NCI-H1092 (cell line): ENCODE measurements around the gene CLDN10.
"Not testable (repeated sequence)": the region's sequence is repeated elsewhere in the genome, so short reads cannot be mapped to it uniquely, and the experiment has no call there.

Source experiments
- DNase-seq: peaks from one replicate; lab custom pipeline; 2025; lab: John Stamatoyannopoulos, UW

The CLDN10 gene

DNA sequence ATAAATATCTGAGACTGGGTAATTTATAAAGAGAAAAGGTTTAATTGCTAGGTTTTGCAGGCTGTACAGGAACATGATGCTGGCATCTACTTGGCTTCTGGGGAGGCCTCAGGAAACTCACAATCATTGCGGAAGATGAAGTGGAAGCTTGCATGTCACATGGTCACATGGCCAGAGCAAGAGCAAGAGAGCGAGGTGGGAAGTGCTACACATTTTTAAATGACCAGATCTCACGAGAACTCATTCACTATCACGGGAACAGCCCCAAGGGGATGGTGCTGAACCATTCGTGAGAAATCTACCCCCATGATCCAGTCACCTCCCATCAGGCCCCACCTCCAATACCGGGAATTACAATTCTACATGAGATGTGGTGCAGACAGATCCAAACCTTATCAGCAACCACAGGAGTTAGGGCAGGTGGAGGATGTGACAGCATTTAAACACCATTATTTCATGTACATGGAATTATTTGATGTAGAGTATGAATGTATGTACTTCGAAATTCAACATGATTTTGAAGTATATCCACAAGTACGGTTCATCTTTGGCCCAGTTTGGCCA is 10.5 kb upstream of the CLDN10 start:
- DNase-seq: no peak

DNA sequence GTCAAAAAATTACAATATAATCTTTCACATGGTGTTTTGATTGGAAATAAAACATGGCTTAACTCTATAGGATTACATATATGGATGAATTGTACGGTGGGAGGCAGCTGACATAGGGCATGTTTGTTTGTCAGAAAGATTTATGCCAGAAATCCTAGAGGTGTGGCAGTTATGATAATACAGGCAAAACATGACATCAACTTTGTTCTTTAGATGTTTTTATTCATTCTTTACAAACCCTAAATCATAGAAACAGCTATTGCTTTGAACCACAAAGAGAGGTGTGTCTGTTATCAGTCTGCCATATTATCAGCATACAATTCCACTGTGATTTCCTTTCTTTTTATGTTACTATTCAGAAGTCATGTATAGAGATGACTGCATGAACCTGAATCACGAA is 8.2 kb upstream of the CLDN10 start:
- no peak for DNase-seq

DNA sequence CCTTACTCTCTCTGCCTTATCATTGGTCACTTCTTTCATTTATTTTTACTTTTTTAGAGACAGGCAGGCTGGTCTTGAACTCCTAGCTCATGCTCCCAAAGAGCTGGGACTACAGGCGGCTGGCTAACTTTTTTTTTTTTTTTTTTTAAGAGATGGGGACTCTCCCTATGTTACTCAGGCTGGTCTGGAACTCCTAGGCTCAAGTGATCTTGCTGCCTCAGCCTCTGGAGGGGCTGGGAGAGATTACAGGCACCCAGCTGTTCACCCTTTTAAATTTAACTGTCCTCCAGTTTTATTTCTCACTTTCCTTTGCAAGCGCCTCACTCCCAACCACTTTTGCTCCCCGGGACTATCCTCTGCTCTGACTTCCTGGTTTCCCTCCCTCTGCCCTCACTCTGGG is 5.6 kb upstream of the CLDN10 start:
- no peak for DNase-seq

DNA sequence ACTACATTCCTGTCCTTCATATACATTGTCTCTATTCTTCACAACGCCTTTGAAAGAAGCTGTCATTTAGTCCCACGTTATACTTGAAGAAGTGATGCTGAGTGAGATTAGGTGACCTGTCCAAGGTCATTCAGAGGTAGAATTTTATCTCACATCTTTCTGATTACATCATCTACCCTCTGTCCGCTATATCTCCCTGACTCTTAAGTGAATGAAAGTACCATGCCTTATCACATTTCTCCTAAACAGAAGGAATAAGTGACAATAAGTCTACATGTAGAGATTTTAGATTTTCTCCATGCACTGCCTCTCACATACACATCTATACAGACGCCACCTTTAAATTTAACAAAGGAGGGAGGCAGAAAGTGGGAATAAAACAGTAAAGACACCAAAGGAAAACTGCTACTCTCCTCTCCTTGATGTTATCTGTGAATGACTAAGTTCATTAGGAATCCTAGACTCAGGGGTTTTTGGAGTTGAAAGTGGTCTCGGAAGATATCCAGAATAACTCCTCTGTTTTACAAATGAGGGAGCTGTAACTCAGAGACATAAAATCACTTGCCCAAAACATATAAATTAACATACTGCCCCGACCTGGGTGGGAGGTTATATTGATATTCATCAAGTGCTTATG is 4.9 kb upstream of the CLDN10 start:
- DNase-seq: no peak

DNA sequence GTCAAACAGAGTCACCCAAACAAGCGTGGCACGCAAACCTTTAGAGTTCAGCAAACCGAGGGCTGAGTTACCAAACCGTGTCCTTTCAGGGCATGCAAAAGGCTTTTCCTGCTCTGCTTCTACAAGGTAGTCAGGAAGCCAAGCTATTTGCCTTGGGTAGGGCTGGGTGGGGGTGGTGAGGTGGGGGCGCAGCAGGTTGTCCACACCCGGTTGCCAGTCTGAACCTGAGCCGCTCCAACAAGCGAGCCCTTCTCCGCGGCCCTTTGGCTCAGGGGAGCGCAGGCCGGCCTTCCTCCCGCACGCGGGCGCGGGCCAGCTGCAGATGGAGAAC is 347 bp upstream of the CLDN10 start:
- DNase-seq: no peak

DNA sequence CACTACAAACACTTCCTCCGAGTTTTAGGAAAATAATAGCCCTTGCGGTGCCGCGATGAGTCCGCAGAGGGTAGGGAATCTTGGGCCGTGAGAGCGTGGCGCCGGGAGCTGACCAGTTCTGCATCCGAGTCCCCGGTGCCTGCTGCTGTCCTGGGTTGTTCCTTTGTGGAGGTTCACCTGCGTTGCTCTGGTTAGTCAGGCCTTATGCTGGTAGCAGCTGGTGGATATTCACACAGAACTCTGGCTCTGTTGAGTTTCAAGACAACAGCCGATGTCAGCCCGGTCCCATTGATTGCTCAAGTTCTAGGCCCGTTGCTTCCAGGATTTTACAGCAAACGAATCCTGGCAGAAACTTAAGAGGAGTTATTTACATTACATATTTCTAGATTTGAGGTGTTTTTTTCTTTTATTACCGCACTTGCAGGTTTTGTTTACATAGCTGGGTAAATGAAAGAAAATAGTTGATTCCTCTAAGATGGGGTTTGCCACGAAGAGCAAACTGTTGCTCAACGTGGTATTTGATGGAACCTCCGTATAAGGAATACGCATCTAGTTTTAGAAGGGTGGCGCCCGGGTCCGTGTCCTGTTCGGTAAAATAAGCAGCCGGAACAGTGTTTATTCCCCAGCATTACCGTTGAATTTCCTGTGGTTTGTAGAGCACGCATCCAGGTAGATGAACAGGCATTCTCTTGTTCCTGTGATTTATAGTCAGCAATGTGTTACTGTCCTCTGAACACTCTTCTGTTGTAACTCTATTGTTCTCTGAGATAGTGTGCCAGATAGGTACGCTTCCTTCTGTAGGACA is 1.3 kb downstream of the CLDN10 start:
- DNase-seq: no peak

DNA sequence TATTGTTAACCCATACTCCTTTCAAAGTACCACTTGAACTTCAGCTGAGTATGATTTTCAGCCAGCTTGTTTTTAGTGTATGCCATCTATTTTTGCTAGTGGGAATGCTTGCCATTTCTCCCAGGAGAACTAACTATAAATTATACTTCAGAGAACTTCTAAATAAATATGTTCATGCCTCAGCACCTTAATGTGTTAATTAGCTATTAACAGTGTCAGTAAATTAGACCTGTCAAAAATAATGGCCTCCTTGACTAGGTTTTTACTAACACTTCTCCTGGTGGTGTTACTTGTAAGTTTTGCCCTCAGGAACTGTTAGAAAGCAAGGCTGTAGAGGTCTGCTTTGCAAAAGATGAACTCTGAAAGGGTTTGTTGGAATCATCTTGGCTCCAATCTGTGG is 4.5 kb downstream of the CLDN10 start:
- DNase-seq: no peak

DNA sequence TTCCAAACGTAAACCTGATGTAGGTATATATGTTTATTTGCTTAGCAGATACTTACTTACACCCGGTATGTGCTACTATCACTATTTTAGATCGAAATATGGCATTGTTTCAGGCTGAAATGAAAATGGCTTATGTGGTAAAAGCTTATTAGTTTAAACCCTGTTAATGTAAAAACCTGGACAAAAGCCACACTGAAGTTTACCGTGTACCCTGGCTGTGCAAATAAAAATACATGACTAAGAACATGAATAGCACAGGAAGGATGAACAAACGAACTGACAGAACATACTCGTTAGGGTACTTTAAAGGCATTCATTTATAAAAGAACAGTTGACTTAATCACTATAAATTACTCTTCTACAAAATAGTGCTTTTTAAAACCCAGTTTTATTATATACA is 6.6 kb downstream of the CLDN10 start:
- DNase-seq: no peak

DNA sequence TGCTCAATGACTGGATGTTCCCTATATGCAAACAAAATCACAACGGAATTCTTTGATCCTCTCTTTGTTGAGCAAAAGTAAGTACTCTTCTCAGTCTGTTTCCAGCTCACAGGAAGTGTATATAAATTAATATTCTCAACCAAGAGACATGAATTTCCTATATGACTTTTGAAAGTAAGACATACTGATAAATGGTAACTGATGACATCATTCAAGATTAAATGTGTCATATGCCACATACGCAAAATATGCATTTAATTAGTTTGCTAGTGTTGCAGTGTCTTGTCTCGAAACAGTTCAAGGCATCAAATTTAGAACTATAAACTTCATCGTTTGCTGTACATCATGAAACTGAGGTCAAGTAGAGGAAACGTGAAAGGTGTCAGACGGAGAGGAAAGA is 7.9 kb downstream of the CLDN10 start:
- no peak for DNase-seq

DNA sequence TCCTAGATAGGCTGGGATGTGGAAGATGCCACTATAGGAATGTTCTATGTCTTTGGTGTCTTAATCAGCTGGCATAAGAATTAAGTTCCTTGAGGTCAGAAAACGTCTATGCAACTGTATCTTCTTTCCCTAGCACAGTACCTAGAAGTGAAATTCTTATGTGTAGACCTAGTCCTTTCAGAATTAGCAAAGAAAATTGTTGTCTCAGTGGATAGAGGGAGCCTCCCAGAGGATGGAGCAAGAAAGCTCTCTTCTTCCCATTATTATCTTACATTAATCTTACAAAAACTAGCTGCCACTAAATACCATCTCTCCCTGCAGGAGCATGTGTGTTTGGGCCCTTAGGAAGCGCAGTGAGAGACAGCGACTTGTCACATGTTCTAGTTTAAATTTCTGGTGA is 11.6 kb downstream of the CLDN10 start:
- no peak for DNase-seq

DNA sequence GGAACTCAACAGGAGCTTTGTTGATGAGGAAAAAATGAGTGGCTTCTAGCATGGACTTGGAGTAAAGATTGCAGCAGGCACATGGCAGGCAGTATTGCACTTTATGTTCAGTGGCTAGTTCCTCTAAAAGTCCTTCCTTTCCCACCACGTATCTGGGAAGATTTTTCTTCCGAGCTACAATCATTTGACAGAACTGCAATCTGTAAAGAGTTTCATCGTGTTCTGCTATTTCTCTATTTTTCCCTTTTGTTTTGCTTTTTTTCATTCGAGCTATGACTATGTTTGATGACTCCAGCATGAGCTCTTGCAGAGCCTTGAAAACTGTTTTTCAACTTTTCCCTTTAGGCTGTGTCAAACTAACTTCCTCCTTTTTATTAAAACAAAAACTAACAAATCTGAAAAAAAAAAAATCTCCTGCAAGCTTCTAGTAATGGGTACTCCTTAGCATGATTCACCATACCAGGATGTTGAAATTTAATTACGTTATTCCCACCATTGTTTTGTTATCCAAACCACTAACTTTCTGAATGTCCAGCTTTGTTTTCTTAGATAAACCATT is 12.3 kb downstream of the CLDN10 start:
- DNase-seq: no peak

DNA sequence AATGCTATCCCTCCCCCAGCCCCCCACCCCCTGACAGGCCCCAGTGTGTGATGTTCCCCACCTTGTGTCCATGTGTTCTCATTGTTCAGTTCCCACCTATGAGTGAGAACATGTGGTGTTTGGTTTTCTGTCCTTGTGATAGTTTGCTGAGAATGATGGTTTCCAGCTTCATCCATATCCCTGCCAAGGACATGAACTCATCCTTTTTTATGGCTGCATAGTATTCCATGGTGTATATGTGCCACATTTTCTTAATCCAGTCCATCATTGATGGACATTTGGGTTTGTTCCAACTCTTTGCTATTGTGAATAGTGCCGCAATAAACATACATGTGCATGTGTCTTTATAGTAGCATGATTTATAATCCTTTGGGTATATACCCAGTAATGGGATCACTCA is 13.2 kb downstream of the CLDN10 start:
- DNase-seq: not testable (repeated sequence)

DNA sequence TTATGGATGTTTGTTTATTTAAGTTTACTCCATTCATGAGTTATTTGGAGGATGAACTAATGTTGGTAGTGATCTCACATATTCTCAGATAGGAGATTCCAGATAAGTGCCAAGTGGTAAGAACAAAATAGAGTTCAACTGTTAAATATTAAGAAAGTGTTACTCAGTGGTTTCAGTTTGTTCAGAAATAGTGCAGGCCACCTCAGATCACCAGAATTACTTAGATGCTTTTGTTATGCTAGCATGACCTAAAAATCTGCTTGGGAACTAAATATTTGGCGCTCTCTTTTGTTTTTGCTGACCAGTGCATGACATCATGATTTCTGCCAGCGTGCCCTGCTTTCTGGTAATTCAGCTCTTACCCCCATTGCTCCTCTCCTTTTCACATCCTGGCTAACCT is 15.6 kb downstream of the CLDN10 start:
- no peak for DNase-seq

DNA sequence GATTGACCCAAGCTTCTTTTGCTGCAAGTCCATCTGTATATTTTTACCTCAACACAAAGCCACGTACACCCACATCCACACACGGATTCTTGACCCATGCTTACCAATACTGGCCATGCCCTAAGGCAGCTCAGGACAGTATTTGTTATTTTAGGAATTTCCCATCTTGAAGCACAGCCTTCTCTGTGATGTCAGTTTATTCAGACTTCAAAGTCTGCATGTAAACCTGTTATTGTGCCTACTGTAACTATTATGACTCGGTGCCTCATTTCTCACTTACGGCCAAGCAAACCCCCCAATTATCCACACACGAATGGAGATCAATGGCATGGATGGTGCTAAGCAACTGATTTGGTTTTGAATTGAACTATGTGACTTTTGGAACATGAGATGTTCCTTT is 17.5 kb downstream of the CLDN10 start:
- DNase-seq: no peak

DNA sequence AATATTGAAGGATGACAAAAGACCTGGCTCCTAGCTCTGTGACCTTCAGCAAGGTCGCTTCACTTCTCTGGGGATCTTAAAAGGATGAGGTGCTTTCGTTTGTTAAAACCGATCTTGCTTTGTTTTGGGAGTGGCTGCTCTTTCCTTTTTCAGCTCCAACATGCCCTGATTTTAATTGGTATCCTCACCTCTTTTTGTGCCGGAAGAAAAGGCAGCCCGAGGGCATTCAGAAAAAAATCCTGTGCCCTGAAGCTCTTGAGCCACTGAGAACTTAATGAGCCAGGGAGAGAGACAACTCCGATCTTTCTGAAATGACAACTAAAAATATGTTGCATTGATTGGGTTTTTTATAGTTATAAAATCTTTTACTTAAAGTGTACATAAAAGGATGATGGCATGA is 19.4 kb downstream of the CLDN10 start:
- no peak for DNase-seq

DNA sequence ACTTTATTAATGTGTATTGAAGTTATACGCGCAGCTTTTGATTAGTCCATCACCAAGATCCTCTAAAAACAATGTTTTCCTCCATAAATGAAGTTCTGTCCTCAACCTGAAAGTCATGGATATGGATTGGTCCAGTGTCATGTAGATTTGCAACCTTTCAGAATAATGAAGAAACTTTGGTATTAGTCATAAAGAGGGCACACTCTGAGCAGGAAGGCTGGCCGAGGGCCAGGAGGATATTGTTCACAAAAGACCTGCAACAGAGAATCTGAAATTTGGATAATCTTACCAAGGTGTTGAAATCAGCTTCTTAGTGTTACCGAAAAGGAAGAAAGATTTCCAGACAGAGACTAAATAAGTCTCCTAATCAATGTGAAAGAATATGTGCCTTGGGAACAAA is 20.7 kb downstream of the CLDN10 start:
- no peak for DNase-seq

DNA sequence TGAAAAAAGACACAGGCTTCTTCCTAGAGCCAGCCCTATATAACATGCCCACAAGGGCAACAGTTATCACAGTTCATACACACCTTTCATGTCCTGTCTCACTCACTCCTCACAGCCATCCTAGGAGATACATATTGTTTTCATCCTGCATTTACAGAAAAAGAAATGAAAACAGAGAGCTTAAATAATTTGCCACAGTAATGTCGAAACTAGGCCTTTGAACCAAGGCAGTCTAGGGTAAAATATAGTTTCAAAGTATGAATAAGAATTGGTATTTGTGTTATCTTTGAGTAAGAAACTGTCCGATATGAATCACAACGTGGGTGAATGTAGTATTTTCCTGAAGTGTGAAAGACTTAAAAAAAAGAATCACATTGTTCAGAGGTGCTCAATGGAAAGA is 26.8 kb downstream of the CLDN10 start:
- no peak for DNase-seq

DNA sequence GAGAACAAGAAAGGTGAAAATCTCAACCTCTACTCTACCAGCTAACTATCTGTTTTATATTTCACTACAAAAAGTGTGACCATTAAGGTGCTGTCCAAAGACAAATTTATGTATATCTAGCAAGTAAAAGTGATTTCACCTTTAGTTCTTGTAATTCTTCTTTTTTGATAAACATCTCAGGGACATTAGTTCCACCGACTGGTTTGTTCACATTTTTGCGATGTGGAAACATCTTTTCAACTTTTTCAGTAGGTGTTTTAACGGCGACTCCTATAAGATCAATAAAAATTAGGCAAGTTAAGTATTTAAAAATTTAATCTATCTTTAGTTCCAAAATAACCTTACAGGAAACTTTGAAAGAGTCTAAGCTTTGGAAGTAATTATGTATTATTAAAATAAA is 33.3 kb downstream of the CLDN10 start:
- DNase-seq: no peak

DNA sequence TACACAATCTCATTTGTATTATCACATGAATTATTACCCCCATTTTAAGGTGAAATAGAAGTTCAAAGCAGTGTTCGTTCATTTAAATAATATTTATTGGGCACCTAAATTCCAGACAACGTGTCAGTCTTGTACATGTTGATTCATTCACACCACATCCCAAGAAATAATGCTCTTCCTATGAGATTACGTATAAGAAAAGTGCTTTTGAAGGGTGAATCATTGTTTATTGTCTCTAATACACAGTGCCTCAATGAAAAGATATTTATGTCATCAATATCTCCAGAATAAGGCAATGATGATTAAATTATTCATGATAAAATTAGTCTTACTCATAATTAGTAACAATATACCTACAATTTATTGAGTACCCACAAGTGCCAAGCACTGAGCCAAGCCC is 35.6 kb downstream of the CLDN10 start:
- no peak for DNase-seq

DNA sequence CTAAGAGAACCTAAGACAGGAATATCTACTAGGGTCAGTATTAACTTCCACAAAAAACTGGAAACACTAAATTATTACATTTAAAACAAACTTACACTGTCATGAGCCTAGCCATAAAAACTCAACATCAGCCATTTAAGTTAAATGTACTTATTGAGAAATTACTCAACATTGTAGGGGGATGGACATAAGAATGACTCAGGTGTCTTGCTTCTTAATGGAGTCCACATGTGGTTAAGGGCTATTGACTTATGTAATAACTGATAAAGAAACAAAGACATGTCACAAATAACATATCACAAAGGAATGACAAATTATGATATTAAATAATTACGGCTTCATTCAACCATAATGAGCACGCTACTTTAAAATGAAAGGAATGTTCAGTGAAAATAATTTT is 36.2 kb downstream of the CLDN10 start:
- DNase-seq: no peak

DNA sequence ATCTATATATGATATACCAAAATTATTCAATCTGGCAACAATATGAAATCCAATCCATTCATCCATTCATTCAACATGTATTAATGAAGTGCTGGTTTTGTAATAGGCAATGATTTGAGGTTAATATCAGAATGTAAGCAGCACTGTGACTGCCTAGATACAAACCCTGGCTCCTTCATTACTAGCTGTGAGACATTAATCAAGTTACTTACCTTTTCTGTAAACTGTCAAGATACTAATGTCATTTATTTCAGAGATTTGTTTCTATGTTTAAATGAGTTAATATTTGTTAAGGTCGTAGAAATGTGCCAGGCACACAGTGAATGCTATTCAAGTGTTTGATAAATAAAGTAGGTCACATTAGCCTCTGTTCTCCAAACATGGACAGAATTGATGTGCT is 40.9 kb downstream of the CLDN10 start:
- DNase-seq: no peak

DNA sequence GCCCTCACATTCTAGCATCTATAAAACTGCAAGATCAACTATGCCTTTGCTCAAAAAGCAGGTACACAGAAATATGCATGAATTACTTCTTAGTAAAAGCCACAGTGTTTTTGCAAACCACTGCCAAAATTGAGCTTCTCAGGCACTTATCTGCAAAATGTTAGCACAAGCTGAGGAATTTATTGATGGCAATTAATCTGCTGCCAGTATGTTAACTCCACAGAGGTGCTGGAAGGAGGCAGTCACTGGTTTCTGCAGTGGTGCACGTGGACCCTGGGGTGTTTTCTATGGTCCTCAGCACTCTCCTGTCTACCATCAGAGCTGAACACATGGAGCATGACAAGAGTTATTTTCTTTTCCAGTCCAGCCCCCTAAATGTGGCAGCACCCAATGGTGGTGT is 44.2 kb downstream of the CLDN10 start:
- no peak for DNase-seq

DNA sequence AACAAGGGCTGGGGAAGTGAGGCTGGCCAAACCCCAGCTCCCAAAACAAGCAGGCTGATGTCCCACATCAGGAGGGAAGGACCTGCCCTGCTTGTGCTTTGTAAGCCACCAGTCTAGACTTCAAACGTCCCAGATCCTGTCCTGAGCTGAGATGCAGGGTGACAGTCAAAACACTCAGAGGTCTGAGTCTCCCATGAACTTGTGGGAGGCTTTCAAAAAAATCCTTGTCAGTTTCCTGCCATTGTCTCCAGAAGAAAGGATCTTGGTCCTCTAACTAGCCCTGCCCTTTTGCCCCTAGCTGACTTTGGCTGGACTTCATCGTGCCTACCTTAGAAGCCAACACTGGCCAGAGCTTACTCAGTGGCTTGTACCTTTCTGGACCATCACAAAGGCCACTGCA is 48.7 kb downstream of the CLDN10 start:
- DNase-seq: no peak

DNA sequence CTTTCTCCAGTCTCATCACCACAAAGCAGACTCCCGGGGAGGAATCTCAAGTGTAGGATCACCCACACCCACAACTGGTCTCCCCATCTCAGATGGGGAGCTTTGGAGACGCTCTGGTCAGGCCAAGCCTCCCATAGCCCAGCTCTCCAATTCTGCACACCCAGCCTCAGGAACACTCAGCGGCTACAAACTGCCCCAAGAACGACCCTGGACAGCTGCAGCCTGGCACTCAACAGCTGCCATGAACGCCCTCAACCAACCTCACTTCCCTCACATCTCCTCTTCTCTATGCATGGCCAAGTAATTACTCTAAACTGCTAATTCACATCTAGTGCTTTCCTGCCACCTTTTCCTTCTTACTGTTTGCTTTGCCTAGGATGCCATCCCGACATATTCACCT is 49.4 kb downstream of the CLDN10 start:
- no peak for DNase-seq
